ENCODE measurements around the gene PSMG2. TPM values are rescaled to one million over a fixed set of nuclear protein-coding genes. Genes with fewer than 3 reads are reported as not detected.

Gene PSMG2
- total and polyA plus RNA-seq, 10 of the 15 experiments (the other 5 are each of a cell fraction or from before 2014, with no cell fraction given): 88.5 to 268 (median 116) TPM

DNA sequence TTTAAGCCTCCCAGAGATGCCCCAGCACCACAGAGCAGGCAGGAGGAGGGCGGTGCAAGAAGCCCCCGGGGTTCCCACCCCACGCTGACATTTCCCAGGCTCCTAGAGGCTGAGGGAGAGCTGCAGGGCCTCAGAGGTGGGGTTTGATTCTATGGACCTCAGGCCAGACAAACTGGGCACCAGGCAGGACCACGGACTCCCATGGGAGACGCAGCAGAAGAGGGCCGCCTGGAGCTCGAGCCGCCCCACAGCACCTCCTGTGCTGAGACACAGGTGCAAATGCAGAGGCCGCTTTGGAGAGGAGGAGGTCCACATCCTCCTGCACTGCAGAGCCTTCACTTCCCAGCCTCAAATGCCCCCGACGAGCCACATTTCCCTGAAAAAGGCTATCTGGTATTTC, 62.7 kb downstream of the PSMG2 start (continued):
- TF ChIP-seq PML (IDR thresholded peaks at IDR 0.05; ENCODE audit: low read length) (no peak), WRNIP1 (IDR thresholded peaks at IDR 0.05; ENCODE audit: borderline replicate concordance, low read depth, low read length) (no peak), RCOR1 (conservative IDR thresholded peaks at IDR 0.05; ENCODE audit: low read depth, low read length) (no peak), POLR2A (IDR thresholded peaks at IDR 0.05; ENCODE audit: low read depth, low read length) (no peak), MTA3 (IDR thresholded peaks at IDR 0.05; ENCODE audit: borderline replicate concordance, low read length) (no peak), RAD51 (IDR thresholded peaks at IDR 0.05) (no peak), ZSCAN29 (IDR thresholded peaks at IDR 0.05) (no peak)
- TF ChIP-seq, protein P1, sequence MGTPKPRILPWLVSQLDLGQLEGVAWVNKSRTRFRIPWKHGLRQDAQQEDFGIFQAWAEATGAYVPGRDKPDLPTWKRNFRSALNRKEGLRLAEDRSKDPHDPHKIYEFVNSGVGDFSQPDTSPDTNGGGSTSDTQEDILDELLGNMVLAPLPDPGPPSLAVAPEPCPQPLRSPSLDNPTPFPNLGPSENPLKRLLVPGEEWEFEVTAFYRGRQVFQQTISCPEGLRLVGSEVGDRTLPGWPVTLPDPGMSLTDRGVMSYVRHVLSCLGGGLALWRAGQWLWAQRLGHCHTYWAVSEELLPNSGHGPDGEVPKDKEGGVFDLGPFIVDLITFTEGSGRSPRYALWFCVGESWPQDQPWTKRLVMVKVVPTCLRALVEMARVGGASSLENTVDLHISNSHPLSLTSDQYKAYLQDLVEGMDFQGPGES (IDR thresholded peaks at IDR 0.05): no peak
- TF ChIP-seq, protein P2, sequence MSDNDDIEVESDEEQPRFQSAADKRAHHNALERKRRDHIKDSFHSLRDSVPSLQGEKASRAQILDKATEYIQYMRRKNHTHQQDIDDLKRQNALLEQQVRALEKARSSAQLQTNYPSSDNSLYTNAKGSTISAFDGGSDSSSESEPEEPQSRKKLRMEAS (IDR thresholded peaks at IDR 0.05; ENCODE audit: low read depth, low read length): no peak

DNA sequence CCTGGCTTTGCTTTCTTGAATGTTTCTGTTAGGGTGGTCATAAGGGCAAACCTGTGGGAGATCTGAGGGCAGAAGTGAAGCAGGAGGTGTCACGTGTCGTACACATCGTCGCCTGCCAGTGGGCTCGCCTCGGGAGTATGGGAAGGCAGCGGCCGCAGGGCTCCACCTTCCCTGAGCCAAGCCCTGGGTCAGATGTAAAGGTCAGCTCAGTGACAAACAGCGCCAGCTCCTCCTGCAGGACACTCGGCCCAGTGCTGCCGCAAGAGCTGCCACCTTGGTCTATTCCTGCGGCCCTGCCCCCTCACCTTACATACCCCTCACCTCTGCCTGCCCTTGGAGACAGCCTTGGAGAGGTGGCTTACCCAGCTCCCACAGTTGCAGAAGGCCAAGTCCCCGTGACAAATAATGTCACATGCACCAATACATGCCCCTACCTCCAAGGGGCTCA, 64.2 kb downstream of the PSMG2 start:
- SMC1A ChIA-PET (ENCODE audit: uncharacterized antibody, unreplicated experiment): interaction anchor here (1.0 kb wide), 1 partner anchor 36 kb away, joined by 3 read pairs; no protein-coding TSS in a partner anchor
- H2AFZ ChIP-seq (ENCODE audit: control insufficient read depth, low read depth, low read length): no peak overlapping the region
- in situ Hi-C loops (cut with MboI): no loop called here
- RAD21 ChIA-PET (ENCODE audit: unreplicated experiment): no interaction called here
- DNase-seq (ENCODE audit: low read depth, low spot score): no peak
- CTCF ChIA-PET: interaction anchor here (1.4 kb wide), 1 partner anchor 127 kb away, joined by 4 read pairs; no protein-coding TSS in a partner anchor
- BruUV-seq (replicated peaks): no TSS peak
- no peak overlapping the region for H3K4me2 ChIP-seq (ENCODE audit: control insufficient read depth, insufficient read depth)
- H3K9me3 ChIP-seq (replicated peaks; ENCODE audit: control insufficient read depth, insufficient read depth, low read length): no peaks in the 10 kb centered on the region
- no peaks in the 10 kb centered on the region for H4K20me1 ChIP-seq (ENCODE audit: control insufficient read depth, insufficient read depth)
- POLR2A ChIA-PET: interaction anchor here (1.0 kb wide), 1 partner anchor 8 kb away, joined by 3 read pairs; no protein-coding TSS in a partner anchor
- H3K36me3 ChIP-seq (ENCODE audit: control insufficient read depth in 2 of 2, insufficient read depth in 2 of 2, low read length in 1 of 2): no peaks in the 10 kb centered on the region
- H3K27ac ChIP-seq (ENCODE audit: control insufficient read depth, insufficient read depth): no peak overlapping the region
- FAIRE-seq: no peak
- no peak overlapping the region for H3K4me3 ChIP-seq
- H3K9ac ChIP-seq (ENCODE audit: control insufficient read depth, insufficient read depth, low read length): no peak overlapping the region
- H3K27me3 ChIP-seq (replicated peaks in 1 of 2; ENCODE audit: control insufficient read depth in 2 of 2, insufficient read depth in 2 of 2, low read length in 1 of 2): no peaks in the 10 kb centered on the region; a peak in 1 of 4 replicates
- no peak for ATAC-seq
- no peaks in the 10 kb centered on the region for H3K79me2 ChIP-seq (ENCODE audit: control insufficient read depth, insufficient read depth, low read length)
- intact Hi-C loops (cut with micrococcal nuclease; ENCODE audit: unreplicated experiment): loop anchor here (10.0 kb wide), 1 partner anchor 58 kb away; no protein-coding TSS in a partner anchor
- H3K4me1 ChIP-seq (ENCODE audit: control insufficient read depth, insufficient read depth, low read length): no peaks in the 10 kb centered on the region
- WGBS (ENCODE audit: insufficient coverage, insufficient replicate concordance, low lambda C conversion rate, missing lambda C conversion rate): 60% methylated on average over 13 of the region's 13 CpGs
- TF ChIP-seq, protein P3, sequence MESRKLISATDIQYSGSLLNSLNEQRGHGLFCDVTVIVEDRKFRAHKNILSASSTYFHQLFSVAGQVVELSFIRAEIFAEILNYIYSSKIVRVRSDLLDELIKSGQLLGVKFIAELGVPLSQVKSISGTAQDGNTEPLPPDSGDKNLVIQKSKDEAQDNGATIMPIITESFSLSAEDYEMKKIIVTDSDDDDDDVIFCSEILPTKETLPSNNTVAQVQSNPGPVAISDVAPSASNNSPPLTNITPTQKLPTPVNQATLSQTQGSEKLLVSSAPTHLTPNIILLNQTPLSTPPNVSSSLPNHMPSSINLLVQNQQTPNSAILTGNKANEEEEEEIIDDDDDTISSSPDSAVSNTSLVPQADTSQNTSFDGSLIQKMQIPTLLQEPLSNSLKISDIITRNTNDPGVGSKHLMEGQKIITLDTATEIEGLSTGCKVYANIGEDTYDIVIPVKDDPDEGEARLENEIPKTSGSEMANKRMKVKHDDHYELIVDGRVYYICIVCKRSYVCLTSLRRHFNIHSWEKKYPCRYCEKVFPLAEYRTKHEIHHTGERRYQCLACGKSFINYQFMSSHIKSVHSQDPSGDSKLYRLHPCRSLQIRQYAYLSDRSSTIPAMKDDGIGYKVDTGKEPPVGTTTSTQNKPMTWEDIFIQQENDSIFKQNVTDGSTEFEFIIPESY (IDR thresholded peaks at IDR 0.05): no peak
- TF ChIP-seq, protein P4, sequence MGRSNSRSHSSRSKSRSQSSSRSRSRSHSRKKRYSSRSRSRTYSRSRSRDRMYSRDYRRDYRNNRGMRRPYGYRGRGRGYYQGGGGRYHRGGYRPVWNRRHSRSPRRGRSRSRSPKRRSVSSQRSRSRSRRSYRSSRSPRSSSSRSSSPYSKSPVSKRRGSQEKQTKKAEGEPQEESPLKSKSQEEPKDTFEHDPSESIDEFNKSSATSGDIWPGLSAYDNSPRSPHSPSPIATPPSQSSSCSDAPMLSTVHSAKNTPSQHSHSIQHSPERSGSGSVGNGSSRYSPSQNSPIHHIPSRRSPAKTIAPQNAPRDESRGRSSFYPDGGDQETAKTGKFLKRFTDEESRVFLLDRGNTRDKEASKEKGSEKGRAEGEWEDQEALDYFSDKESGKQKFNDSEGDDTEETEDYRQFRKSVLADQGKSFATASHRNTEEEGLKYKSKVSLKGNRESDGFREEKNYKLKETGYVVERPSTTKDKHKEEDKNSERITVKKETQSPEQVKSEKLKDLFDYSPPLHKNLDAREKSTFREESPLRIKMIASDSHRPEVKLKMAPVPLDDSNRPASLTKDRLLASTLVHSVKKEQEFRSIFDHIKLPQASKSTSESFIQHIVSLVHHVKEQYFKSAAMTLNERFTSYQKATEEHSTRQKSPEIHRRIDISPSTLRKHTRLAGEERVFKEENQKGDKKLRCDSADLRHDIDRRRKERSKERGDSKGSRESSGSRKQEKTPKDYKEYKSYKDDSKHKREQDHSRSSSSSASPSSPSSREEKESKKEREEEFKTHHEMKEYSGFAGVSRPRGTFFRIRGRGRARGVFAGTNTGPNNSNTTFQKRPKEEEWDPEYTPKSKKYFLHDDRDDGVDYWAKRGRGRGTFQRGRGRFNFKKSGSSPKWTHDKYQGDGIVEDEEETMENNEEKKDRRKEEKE (IDR thresholded peaks at IDR 0.05): no peak
- TF ChIP-seq MTA2 (IDR thresholded peaks at IDR 0.05; ENCODE audit: low read depth): no peak
- TF ChIP-seq PML (IDR thresholded peaks at IDR 0.05; ENCODE audit: low read length): no peak
- no peak for TF ChIP-seq TCF3 (IDR thresholded peaks at IDR 0.05; ENCODE audit: borderline replicate concordance, insufficient read depth, low read depth, low read length)
- TF ChIP-seq ZZZ3 (IDR thresholded peaks at IDR 0.05; ENCODE audit: control insufficient read depth, insufficient read length, low read depth): no peak
- TF ChIP-seq, protein P5, sequence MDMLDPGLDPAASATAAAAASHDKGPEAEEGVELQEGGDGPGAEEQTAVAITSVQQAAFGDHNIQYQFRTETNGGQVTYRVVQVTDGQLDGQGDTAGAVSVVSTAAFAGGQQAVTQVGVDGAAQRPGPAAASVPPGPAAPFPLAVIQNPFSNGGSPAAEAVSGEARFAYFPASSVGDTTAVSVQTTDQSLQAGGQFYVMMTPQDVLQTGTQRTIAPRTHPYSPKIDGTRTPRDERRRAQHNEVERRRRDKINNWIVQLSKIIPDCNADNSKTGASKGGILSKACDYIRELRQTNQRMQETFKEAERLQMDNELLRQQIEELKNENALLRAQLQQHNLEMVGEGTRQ (IDR thresholded peaks at IDR 0.05; ENCODE audit: borderline replicate concordance, low read depth, low read length): no peak
- no peak for TF ChIP-seq TCF7 (IDR thresholded peaks at IDR 0.05; ENCODE audit: borderline replicate concordance)
- TF ChIP-seq POLR2AphosphoS5 (IDR thresholded peaks at IDR 0.05; ENCODE audit: low read length): no peak
- no peak for TF ChIP-seq NFXL1 (IDR thresholded peaks at IDR 0.05; ENCODE audit: borderline replicate concordance)
